ENCODE measurements around the gene FAM47E.

Gene FAM47E, protein sequence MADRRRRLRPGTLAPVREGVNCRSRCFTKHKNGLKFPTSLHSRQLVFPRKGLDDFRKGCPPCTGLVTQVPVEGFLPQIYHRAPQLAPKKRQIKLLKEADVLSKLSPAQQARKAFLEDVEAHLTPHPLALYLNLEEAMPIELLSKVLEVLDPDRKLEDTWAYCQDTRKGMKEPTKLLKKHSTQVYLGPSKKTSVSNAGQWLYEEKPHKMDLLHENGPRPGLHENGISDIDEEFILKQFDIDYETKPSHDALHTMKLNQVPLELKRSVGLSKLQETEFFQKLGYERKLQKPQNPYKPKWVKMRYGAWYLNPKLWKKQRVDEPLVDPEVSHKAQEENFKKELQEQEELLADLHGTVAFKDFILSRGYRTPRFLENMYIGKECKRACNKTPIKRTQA

DNA sequence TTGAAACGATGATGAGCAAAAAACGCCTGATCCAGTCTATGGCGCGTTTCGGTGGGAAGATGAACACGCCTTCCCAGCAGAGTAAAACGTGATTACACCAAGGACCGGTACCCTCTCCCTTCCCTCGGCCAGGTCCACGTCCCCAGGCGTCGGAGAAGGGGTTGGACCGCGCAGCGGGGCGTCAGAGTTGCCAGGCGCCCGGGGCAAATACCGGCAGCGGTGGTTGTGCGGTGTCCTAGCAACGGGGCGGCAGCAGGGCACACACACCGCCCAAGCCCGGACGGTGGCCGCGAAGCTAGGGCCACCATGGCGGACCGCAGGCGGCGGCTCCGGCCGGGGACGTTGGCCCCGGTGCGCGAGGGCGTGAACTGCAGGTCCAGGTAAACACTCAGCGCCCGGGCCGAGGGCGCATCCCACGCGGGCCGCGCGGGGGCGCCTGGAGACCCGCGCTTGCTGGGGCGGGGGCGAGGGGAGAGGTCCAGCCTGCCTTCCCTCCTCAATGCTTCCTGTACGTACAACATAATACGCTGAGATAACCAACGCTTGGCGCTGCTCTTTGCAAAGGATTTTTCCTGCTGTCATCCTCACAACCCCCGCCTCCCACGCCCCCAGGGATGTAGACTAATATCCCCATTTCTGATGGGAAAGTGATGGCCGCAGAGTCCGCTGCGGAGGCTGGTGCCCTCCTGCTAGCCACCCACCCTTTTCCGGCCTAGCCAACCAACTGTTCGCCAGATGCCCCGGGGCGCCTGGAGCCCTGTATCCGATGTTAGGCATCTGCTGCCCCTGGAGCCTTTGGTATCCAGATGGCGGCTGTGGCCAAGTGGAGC lies at the start of gene FAM47E:
FAM47E (plus strand) TSS at position 281 of the 830 bp plus-strand sequence; CDS start at position 307, 26 bp downstream.
- no peak for FAIRE-seq

GRCh38 chr4:76203541-76203940 lies 48.0 kb upstream of the FAM47E start:
- FAIRE-seq, result no peak
- no peak for DNase-seq (ENCODE audit: extremely low spot score, insufficient read length, low read depth)

More for the DNA sequence above, at the start of gene FAM47E:
- DNase-seq (ENCODE audit: extremely low spot score, insufficient read length, low read depth), result no peak

GRCh38 chr4:76204936-76205335 lies 46.6 kb upstream of the FAM47E start:
- no peak for DNase-seq (ENCODE audit: extremely low spot score, insufficient read length, low read depth)
- FAIRE-seq, result no peak

DNA sequence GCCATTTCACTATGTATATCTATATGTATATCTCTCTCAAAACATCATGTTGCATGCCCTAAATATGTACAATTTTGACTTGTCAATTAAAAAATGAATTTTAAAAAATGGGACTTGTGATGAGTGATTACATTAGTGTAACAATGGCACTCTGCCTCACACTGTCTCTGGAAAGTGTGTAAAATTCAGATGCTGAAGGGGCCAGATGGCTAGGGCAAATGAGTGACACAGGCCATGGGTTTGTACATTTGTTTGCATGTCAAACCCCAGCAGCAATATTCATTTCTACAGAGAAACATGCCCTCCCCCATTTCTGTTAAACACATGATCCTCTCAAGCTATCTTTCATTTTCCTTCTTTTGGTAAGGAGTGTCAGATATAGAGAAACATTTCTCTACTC lies 46.0 kb upstream of the FAM47E start:
- FAIRE-seq, result no peak
- DNase-seq (ENCODE audit: extremely low spot score, insufficient read length, low read depth), result no peak

- DNase-seq (ENCODE audit: extremely low spot score, insufficient read length, low read depth) (no peak), FAIRE-seq (no peak)
Observed at GRCh38 chr4:76206222-76206942, 45.1 kb upstream of the FAM47E start.

DNA sequence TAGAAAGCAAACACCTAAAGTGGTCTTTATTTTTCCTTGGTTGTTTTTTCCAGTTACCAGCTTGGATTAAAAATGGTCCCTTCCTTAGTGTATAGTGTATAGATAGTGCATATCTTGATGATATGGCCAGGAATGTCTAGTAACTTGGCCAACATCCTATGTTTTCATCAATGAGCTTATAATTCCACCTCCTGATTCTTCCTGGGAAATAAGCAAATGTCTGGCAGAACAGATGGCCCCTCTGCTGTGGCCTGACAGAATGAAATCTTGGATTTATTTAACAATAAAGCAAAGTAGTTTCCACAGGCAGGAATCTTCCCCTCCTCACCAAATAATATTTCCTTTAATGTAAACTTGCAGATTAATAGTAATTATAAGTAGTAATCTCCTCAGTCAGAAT lies 44.0 kb upstream of the FAM47E start:
- DNase-seq (ENCODE audit: extremely low spot score, insufficient read length, low read depth) (no peak), FAIRE-seq (no peak)

- FAIRE-seq, result no peak
- no peak for DNase-seq (ENCODE audit: extremely low spot score, insufficient read length, low read depth)
Observed at GRCh38 chr4:76208005-76208765, 43.3 kb upstream of the FAM47E start.

GRCh38 chr4:76209881-76210280 lies 41.6 kb upstream of the FAM47E start:
- DNase-seq (ENCODE audit: extremely low spot score, insufficient read length, low read depth), result no peak
- no peak for FAIRE-seq

- FAIRE-seq (no peak), DNase-seq (ENCODE audit: extremely low spot score, insufficient read length, low read depth) (no peak)
Observed at GRCh38 chr4:76210452-76210851, 41.1 kb upstream of the FAM47E start.

- no peak for FAIRE-seq
- no peak for DNase-seq (ENCODE audit: extremely low spot score, insufficient read length, low read depth)
Observed at GRCh38 chr4:76211769-76212708, 39.5 kb upstream of the FAM47E start.

DNA sequence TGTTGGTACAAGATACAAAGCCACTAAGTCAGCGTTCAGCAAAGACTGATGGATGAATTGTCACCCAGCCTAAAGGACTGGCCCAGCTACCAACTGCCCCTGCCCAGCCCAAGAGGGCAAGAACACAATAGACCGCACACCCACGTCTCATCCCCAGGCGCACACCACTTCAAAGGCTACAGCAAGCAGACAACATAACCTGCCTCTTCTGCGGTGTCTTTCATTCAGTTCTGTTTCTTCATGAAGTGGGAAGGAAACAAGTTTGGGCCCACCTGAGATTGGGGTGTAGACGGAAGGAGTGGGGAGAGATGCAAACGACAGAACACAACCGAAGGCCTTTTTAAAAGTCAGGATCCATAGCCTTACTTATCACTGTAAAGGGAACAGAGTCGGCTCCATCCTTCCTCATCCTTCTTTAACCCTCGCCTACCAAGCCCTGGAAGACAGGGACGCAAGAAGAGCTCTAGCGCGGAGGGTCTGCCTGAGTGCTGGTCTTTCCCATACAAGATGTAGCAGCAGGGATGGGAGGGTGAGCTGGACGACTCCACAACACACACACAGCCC lies 38.6 kb upstream of the FAM47E start:
- FAIRE-seq (no peak), DNase-seq (ENCODE audit: extremely low spot score, insufficient read length, low read depth) (no peak)

DNA sequence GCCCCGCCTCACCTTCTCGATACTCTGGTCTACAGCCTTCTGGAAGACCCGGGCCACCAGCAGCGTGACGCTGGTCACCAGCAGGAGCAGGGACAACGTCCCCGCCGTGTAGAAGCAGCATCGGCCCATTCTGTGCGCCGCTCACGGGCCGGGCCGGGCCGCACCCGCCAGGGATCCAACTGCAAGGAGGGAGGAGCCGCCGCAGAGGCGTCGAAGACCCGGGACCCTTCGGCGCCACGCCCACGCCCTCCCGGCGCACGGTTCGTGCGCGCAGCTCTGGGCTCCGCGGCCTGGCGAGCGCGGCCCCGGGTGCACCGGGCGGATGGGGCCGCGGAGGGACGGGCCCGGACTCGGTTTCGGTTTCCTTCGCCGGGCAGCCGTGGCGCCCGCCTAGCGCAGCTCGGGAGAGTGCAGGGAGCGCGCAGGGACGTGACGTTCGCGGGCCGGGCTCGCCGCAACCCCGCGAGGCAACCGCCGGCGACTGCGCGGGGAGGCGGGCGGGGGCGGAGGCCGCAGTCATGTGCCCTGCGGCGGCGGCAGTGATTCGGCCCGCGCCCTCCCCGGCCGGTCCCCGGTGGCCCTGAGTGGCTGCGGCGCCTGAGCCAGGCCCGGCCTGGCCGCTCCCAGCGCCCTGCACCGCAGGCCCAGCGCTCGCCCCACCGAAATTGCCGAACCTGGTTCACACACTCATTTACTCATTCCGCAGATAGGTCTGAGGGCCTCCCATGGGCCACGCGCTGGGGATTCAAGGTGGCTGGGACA lies 37.9 kb upstream of the FAM47E start, which contains the start of gene SCARB2:
SCARB2 (minus strand) TSS at position 410 of the 762 bp plus-strand sequence; CDS start at position 129, 281 bp downstream.
- FAIRE-seq (peak; percentile 75), DNase-seq (ENCODE audit: extremely low spot score, insufficient read length, low read depth) (peak; percentile 64)

DNA sequence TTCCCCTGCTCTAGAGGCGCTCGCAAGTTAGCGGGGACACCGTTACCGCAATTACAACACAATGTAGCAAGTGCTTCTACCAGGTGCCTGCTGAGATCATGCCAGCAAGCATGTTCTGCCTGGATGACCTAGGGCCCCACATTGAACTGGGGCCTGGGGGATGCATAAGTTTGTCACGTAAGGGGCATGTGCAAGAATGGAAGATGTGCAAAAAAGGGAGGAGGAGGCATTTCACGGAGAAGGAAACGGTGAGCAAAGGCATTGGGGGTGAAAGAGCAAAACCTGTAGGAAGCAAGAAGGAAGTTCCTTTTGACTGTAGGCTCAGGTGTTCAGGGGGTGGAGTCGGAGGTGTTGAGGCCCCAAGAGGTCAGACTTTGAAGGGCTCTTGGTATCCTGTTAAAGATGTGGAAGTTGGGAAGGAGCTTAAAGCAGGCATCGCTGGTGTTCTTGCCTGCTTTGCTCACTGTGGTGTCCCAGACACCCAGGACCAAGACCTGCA lies 37.3 kb upstream of the FAM47E start:
- FAIRE-seq (peak; percentile 68), DNase-seq (ENCODE audit: extremely low spot score, insufficient read length, low read depth) (no peak)

GRCh38 chr4:76215077-76215476 lies 36.4 kb upstream of the FAM47E start:
- no peak for FAIRE-seq
- no peak for DNase-seq (ENCODE audit: extremely low spot score, insufficient read length, low read depth)

DNA sequence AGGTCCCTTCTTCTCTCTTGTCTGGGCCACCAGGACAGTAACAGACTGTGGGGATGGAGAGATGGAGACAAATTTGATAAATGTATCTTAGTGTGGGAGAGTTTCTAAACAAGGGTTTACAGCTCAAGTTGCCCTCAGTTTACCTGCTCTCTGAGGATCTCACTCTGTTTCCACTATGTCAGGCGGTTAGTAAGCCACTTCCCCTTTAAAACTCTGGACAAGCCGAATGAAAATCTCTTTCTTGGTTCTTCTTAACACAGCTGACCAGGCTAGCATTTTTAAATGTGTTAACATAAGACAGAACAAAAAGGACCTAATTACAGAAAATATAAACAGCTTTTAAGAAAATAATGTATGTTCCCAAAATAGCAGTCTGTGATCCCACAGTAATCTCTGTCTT lies 35.0 kb upstream of the FAM47E start:
- DNase-seq (ENCODE audit: extremely low spot score, insufficient read length, low read depth) (no peak), FAIRE-seq (no peak)

DNA sequence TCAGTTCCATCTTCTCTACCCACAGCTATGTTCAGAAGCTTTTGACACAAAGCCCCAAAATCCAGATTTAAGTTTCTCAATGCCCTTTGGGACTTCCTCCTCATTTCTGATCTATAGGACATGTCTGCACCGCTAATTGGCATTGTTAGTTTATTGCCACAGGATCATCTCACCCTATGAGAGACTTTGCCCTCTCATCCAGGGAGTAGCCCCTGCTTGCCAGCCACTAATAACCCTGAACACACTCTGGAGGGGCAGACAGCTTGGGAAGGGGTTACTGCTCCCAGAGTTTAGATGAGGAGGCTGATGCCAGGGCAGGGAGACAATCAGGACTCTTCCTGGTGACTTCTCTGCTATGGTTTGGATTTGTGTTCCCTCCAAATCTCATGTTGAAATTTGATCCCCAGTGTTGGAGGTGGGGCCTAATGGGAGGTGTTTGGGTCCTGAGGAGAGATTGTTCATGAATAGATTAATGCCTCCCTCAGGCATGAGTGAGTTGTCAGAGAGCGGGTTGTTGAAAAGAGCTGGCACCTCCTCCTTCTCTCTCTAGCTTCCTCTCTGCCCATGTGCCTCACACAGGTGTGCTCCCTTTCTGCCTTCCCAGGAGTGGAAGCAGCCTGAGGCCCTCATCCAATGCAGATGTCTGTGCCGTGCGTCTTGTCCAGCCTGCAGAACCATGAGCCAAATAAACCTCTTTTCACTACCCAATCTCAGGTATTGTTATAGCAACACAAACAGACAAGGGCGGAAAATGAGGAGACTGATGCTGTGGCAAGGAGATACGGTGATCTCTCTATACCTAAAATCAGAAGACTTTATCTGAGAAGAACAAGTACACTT lies 34.3 kb upstream of the FAM47E start:
- DNase-seq (ENCODE audit: extremely low spot score, insufficient read length, low read depth) (no peak), FAIRE-seq (no peak)

Measured in GM18507 (cell line).